Loucy (cell line): ENCODE results near the gene ZNF786.
A peak's percentile ranks its signal among the peaks of the same experiment; 100 is the strongest.
"Not testable (repeated sequence)": the region's sequence is repeated elsewhere in the genome, so short reads cannot be mapped to it uniquely, and the experiment has no call there.

ENCODE experiments used
- H2AFZ ChIP-seq: fragments of 200-600 bp; sonication (generic); 2 replicates; pipeline ENCODE4 v1.6.0; 2016; ENCODE audit warnings: antibody characterized with exemption, mild to moderate bottlenecking, low read length, moderate library complexity
- H3F3A ChIP-seq: fragments of 200-600 bp; 2 replicates; pipeline ENCODE4 v1.6.0; 2016; ENCODE audit warnings: antibody characterized with exemption, low read depth, mild to moderate bottlenecking
- H3K27me3 ChIP-seq: fragments of 200-600 bp; sonication (generic); 2 replicates; pipeline ENCODE4 v1.6.1; 2014; ENCODE audit warnings: low read length, mild to moderate bottlenecking; ENCODE audit not compliant: insufficient read depth, poor library complexity, severe bottlenecking
- H3K36me3 ChIP-seq: fragments of 200-600 bp; sonication (generic); 2 replicates; pipeline ENCODE4 v1.6.1; 2016; ENCODE audit warnings: low read length; ENCODE audit not compliant: insufficient read depth
- H3K4me1 ChIP-seq: fragments of 200-600 bp; sonication (generic); 2 replicates; pipeline ENCODE4 v1.5.1; 2014; ENCODE audit warnings: low read length, mild to moderate bottlenecking; ENCODE audit not compliant: insufficient read depth, poor library complexity, severe bottlenecking
- H3K4me2 ChIP-seq: fragments of 200-600 bp; sonication (generic); 2 replicates; pipeline ENCODE4 v1.6.0; 2014; ENCODE audit warnings: antibody characterized with exemption, low read length, low read depth, mild to moderate bottlenecking; ENCODE audit not compliant: poor library complexity, severe bottlenecking
- H3K4me3 ChIP-seq: fragments of 200-600 bp; sonication (generic); 2 replicates; pipeline ENCODE4 v1.5.1; 2014; ENCODE audit warnings: low read length, mild to moderate bottlenecking, mixed read lengths; ENCODE audit not compliant: poor library complexity, severe bottlenecking
- H3K79me2 ChIP-seq: fragments of 200-600 bp; sonication (generic); 2 replicates; pipeline ENCODE4 v1.6.1; 2014; ENCODE audit warnings: low read length; ENCODE audit not compliant: insufficient read depth
- H3K9ac ChIP-seq: fragments of 200-600 bp; sonication (generic); 2 replicates; pipeline ENCODE4 v1.6.0; 2014; ENCODE audit warnings: mild to moderate bottlenecking, low read depth, low read length, moderate library complexity; ENCODE audit not compliant: poor library complexity, severe bottlenecking
- H3K9me2 ChIP-seq: fragments of 200-600 bp; sonication (generic); replicated peaks from 2 replicates; pipeline ENCODE4 v1.6.1; 2016; ENCODE audit warnings: low read depth, low read length, mixed read lengths
- H3K9me3 ChIP-seq: fragments of 200-600 bp; sonication (generic); 2 replicates; pipeline ENCODE4 v1.6.1; 2014; ENCODE audit warnings: mild to moderate bottlenecking, antibody characterized with exemption, low read length, low read depth; ENCODE audit not compliant: insufficient read depth
- H4K20me1 ChIP-seq: fragments of 200-600 bp; sonication (generic); 2 replicates; pipeline ENCODE4 v1.6.0; 2014; ENCODE audit warnings: antibody characterized with exemption, low read length, mild to moderate bottlenecking; ENCODE audit not compliant: insufficient read depth, poor library complexity, severe bottlenecking
- EZH2phosphoT487 ChIP-seq: fragments of 200-600 bp; IDR thresholded peaks from 2 replicates; pipeline ENCODE4 v1.6.1; 2018; ENCODE audit warnings: antibody characterized with exemption, mild to moderate bottlenecking, moderate library complexity, borderline replicate concordance
- TF ChIP-seq, protein P1 (sequence below): fragments of 200-600 bp; sonication (generic); conservative IDR thresholded peaks from 2 replicates; pipeline ENCODE4 v1.5.1; 2014; ENCODE audit warnings: mild to moderate bottlenecking, antibody characterized with exemption, low read length

Gene ZNF786

DNA sequence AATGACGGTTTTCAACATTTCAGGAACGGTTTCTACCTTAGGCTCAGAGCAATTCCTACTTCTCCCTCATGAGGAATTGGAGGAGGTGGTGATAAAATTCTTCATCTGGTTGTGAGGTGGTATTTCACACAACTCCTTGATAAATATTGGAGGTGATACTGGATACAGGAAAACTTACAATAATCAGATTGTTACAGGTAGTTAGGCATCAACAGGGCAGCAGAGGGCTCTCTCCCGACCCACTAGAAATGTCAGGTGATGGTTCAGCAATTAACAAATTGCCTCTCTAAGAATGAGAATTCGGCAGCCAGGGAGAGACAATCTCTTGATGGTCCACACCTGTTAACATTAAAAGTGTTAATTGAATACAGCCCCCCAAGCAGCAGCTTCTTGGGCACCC lies 22.6 kb downstream of the ZNF786 start:
- H3K4me2 ChIP-seq: no peak overlapping the region
- no peak overlapping the region for H3K4me3 ChIP-seq
- H3K36me3 ChIP-seq: peaks cover 12% of the 10 kb centered on the region; the same call in 1 of the 2 replicates
- no peaks in the 10 kb centered on the region; the same call in 1 of the 2 replicates for H3F3A ChIP-seq
- H2AFZ ChIP-seq: no peak overlapping the region
- no peak for TF ChIP-seq EZH2phosphoT487
- TF ChIP-seq, protein P1, sequence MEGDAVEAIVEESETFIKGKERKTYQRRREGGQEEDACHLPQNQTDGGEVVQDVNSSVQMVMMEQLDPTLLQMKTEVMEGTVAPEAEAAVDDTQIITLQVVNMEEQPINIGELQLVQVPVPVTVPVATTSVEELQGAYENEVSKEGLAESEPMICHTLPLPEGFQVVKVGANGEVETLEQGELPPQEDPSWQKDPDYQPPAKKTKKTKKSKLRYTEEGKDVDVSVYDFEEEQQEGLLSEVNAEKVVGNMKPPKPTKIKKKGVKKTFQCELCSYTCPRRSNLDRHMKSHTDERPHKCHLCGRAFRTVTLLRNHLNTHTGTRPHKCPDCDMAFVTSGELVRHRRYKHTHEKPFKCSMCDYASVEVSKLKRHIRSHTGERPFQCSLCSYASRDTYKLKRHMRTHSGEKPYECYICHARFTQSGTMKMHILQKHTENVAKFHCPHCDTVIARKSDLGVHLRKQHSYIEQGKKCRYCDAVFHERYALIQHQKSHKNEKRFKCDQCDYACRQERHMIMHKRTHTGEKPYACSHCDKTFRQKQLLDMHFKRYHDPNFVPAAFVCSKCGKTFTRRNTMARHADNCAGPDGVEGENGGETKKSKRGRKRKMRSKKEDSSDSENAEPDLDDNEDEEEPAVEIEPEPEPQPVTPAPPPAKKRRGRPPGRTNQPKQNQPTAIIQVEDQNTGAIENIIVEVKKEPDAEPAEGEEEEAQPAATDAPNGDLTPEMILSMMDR: peak; percentile 44
- H3K27me3 ChIP-seq: no peaks in the 10 kb centered on the region
- H3K9me2 ChIP-seq: no peaks in the 10 kb centered on the region
- H3K79me2 ChIP-seq: 0 out of 2 replicates have a peak, but pooled peaks cover 5% of the 10 kb centered on the region
- no peaks in the 10 kb centered on the region for H3K4me1 ChIP-seq
- no peaks in the 10 kb centered on the region for H4K20me1 ChIP-seq
- H3K9ac ChIP-seq: no peak overlapping the region
- H3K9me3 ChIP-seq: no peaks in the 10 kb centered on the region

DNA sequence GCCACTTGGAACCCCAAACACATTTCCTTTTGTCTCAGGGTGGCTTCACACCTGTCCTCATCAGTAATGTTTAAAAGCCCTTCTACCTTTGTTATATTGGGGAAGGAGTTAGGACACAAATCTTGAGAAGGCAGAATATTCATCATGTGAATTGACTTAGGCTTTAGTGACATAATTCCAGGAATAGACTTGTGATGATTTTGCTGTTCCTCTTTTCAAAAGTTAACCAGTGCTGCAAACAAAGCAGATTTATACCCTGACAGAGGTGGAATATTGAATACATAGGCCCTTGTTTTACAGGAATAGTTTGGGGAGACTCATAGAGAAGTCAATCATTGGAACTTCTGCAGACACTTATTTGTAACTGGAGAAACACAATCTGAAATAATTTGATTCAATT lies 27.0 kb downstream of the ZNF786 start:
- Histone ChIP-seq H3K4me1 (no peaks in the 10 kb centered on the region), H3F3A (no peaks in the 10 kb centered on the region; the same call in 1 of the 2 replicates), H3K4me2 (no peak overlapping the region), H3K9me2 (no peaks in the 10 kb centered on the region), H2AFZ (no peak overlapping the region), H3K27me3 (no peaks in the 10 kb centered on the region), H3K79me2 (0 out of 2 replicates have a peak, but pooled peaks cover 5% of the 10 kb centered on the region), H3K36me3 (no peaks in the 10 kb centered on the region), H3K4me3 (no peak overlapping the region), H3K9me3 (no peaks in the 10 kb centered on the region), H4K20me1 (no peaks in the 10 kb centered on the region), H3K9ac (no peak overlapping the region)
- TF ChIP-seq EZH2phosphoT487: no peak
- TF ChIP-seq, protein P1: no peak

DNA sequence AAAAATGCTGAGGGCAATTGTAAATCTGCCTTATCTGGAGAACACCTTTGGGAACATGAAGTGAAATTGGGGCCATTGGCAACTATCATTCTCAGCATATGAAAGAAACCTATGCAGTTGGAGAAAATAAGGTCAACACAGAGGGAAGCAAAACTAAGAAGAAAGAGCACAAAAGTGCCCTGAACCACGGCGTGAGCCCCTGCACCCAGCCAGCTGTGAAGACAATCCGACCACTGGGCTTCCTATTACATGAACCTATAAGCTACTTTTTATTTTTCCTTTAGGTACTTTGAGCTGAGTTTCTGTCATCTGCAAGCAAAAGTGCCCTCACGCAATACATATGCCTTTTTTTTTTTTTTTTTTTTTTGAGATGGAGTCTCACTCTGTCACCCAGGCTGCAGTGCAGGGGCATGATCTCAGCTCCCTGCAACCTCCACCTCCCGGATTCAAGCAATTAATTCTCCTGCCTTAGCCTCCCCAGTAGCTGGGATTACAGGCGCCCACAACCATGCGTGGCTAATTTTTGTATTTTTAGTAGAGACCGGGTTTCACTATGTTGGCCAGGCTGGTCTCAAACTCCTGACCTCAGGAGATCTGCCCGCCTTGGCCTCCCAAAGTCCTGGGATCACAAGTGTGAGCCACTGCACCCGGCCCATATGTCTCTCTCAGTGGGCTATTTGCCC lies 28.2 kb downstream of the ZNF786 start:
- H2AFZ ChIP-seq, H3K4me2 ChIP-seq, H3K4me3 ChIP-seq, H3K36me3 ChIP-seq, H3K9ac ChIP-seq, H3K79me2 ChIP-seq, H3K9me2 ChIP-seq, H4K20me1 ChIP-seq, H3K27me3 ChIP-seq, H3F3A ChIP-seq, H3K4me1 ChIP-seq, H3K9me3 ChIP-seq: not testable (repeated sequence)

DNA sequence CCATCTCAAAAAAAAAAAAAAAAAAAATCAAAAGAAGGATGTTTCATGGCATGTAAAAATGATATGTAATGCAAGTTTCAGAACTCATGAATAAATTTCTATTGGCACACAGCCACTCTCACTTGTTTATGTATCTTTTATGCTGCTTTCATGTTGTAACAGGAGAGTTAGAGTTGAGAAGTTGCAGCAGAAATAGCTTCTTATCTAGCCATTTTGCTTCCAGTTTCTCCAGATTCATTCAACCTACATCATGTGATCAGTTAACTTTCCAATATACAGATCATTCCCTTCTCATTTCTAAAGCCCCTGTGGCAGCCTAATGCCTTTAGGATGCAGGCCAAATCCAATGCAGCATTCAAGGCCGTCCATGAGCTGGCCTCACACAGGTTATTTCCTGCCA lies 30.4 kb downstream of the ZNF786 start:
- Histone ChIP-seq H3K4me3 (no peak overlapping the region), H3K9ac (no peak overlapping the region), H2AFZ (no peak overlapping the region), H3K4me1 (no peaks in the 10 kb centered on the region), H3F3A (no peaks in the 10 kb centered on the region; the same call in 1 of the 2 replicates), H3K9me3 (no peaks in the 10 kb centered on the region), H3K79me2 (0 out of 2 replicates have a peak, but pooled peaks cover 5% of the 10 kb centered on the region), H3K4me2 (no peak overlapping the region), H4K20me1 (no peaks in the 10 kb centered on the region), H3K36me3 (no peaks in the 10 kb centered on the region), H3K27me3 (no peaks in the 10 kb centered on the region), H3K9me2 (no peaks in the 10 kb centered on the region)
- TF ChIP-seq EZH2phosphoT487: no peak
- TF ChIP-seq, protein P1: no peak
